HG03442 (cell line): Measurements from ENCODE around the gene CFAP97D2.
"Not testable (repeated sequence)": the region's sequence is repeated elsewhere in the genome, so short reads cannot be mapped to it uniquely, and the experiment has no call there.

Source experiments
- ATAC-seq: cut with Tn5 transposase; IDR thresholded peaks from one replicate; pipeline ENCODE4 v1.9.1; 2021; ENCODE audit warnings: mild to moderate bottlenecking, moderate library complexity; ENCODE audit not compliant: unreplicated experiment

The CFAP97D2 gene

GRCh38 chr13:114142640-114143490, 36.2 kb upstream of the CFAP97D2 start:
- ATAC-seq, result no peak

- ATAC-seq, result no peak
These were observed 35.1 kb upstream of the CFAP97D2 start for GRCh38 chr13:114143806-114144605.

GRCh38 chr13:114144606-114145244, 34.3 kb upstream of the CFAP97D2 start:
- no peak for ATAC-seq

- ATAC-seq, result no peak
These were observed 33.8 kb upstream of the CFAP97D2 start for GRCh38 chr13:114145256-114145655.

- ATAC-seq, result no peak
These were observed 33.3 kb upstream of the CFAP97D2 start for GRCh38 chr13:114145722-114146121.

- ATAC-seq, result no peak
These were observed 32.9 kb upstream of the CFAP97D2 start for GRCh38 chr13:114146173-114146572.

- ATAC-seq, result no peak
These were observed 32.4 kb upstream of the CFAP97D2 start for GRCh38 chr13:114146629-114147028.

- peak; percentile 17 for ATAC-seq
These were observed 31.1 kb upstream of the CFAP97D2 start for GRCh38 chr13:114147803-114148520.

GRCh38 chr13:114148521-114148855, 30.6 kb upstream of the CFAP97D2 start:
- peak; percentile 86 for ATAC-seq

- not testable (repeated sequence) for ATAC-seq
These were observed 30.2 kb upstream of the CFAP97D2 start for GRCh38 chr13:114148886-114149285.

- ATAC-seq, result no peak
These were observed 29.0 kb upstream of the CFAP97D2 start for GRCh38 chr13:114149774-114150740.

GRCh38 chr13:114151031-114151430, 28.0 kb upstream of the CFAP97D2 start:
- ATAC-seq, result no peak

GRCh38 chr13:114151565-114152284, 27.3 kb upstream of the CFAP97D2 start:
- ATAC-seq, result no peak

- no peak for ATAC-seq
These were observed 26.8 kb upstream of the CFAP97D2 start for GRCh38 chr13:114152285-114152645.

- no peak for ATAC-seq
These were observed 26.2 kb upstream of the CFAP97D2 start for GRCh38 chr13:114152831-114153371.

GRCh38 chr13:114153485-114154080, 25.5 kb upstream of the CFAP97D2 start:
- ATAC-seq, result no peak

- ATAC-seq, result no peak
These were observed 24.6 kb upstream of the CFAP97D2 start for GRCh38 chr13:114154476-114154875.

- no peak for ATAC-seq
These were observed 23.7 kb upstream of the CFAP97D2 start for GRCh38 chr13:114155320-114155719.
